GM12875 (cell line): ENCODE results near the gene NLN.

Experiments used
- H3K4me3 ChIP-seq: one replicate; pipeline ENCODE4 v1.5.1; 2011; ENCODE audit warnings: low read depth, low read length, control low read depth
- CTCF ChIP-seq: IDR thresholded peaks from 2 replicates; pipeline ENCODE4 v1.5.1; 2011; ENCODE audit warnings: low read depth, mild to moderate bottlenecking, control low read depth, inconsistent platforms, low read length, moderate library complexity, borderline replicate concordance; ENCODE audit not compliant: insufficient read depth

Gene NLN

GRCh38 chr5:65874241-65874640 lies 152.2 kb downstream of the NLN start:
- H3K4me3 ChIP-seq = no peak overlapping the region
- no peak for TF ChIP-seq CTCF

GRCh38 chr5:65876496-65876895 lies 154.5 kb downstream of the NLN start:
- TF ChIP-seq CTCF = no peak
- H3K4me3 ChIP-seq = no peak overlapping the region

GRCh38 chr5:65876970-65877369 lies 155.0 kb downstream of the NLN start:
- H3K4me3 ChIP-seq = no peak overlapping the region
- TF ChIP-seq CTCF = no peak
